T-helper 1 cell treated with Interleukin-12 subunit alpha and Interleukin-12 subunit beta and Interleukin-4 antibody, amounts not matched to agents 30 μg/mL and 1 μg/mL, for 36 hours (primary cell): ENCODE data around the gene SLC26A2.
"Not testable (repeated sequence)": the region's sequence is repeated elsewhere in the genome, so short reads cannot be mapped to it uniquely, and the experiment has no call there.

ENCODE experiments used
- H3K27ac Mint-ChIP-seq: one replicate; pipeline ENCODE4 v1.8.0; 2021; ENCODE audit warnings: mild to moderate bottlenecking, mixed read lengths
- H3K27me3 Mint-ChIP-seq: one replicate; pipeline ENCODE4 v1.8.0; 2021; ENCODE audit warnings: low read depth, mixed read lengths
- H3K36me3 Mint-ChIP-seq: one replicate; pipeline ENCODE4 v1.8.0; 2021; ENCODE audit warnings: low read depth, mixed read lengths
- H3K4me1 Mint-ChIP-seq: one replicate; pipeline ENCODE4 v1.8.0; 2021; ENCODE audit warnings: low read depth, mixed read lengths
- H3K4me3 Mint-ChIP-seq: one replicate; pipeline ENCODE4 v1.8.0; 2021; ENCODE audit warnings: mild to moderate bottlenecking, moderate library complexity, mixed read lengths
- H3K9me3 Mint-ChIP-seq: one replicate; pipeline ENCODE4 v1.8.0; 2021; ENCODE audit warnings: mixed read lengths

SLC26A2 gene

GRCh38 chr5:149931992-149932436, 28.5 kb upstream of the SLC26A2 start:
- Mint-ChIP-seq H3K36me3 (no peaks in the 10 kb centered on the region), H3K9me3 (no peaks in the 10 kb centered on the region), H3K27ac (no peak overlapping the region), H3K4me1 (peaks cover 4% of the 10 kb centered on the region), H3K27me3 (peaks cover 23% of the 10 kb centered on the region), H3K4me3 (no peak overlapping the region)

GRCh38 chr5:149932445-149933350, 27.9 kb upstream of the SLC26A2 start:
- peaks cover 5% of the 10 kb centered on the region for H3K4me1 Mint-ChIP-seq
- no peak overlapping the region for H3K27ac Mint-ChIP-seq
- H3K9me3 Mint-ChIP-seq = no peaks in the 10 kb centered on the region
- H3K27me3 Mint-ChIP-seq = peaks cover 23% of the 10 kb centered on the region
- H3K4me3 Mint-ChIP-seq = no peak overlapping the region
- no peaks in the 10 kb centered on the region for H3K36me3 Mint-ChIP-seq

GRCh38 chr5:149935431-149935901, 25.1 kb upstream of the SLC26A2 start:
- H3K9me3 Mint-ChIP-seq = no peaks in the 10 kb centered on the region
- H3K27me3 Mint-ChIP-seq = peaks cover 19% of the 10 kb centered on the region
- no peak overlapping the region for H3K4me3 Mint-ChIP-seq
- no peak overlapping the region for H3K27ac Mint-ChIP-seq
- no peaks in the 10 kb centered on the region for H3K36me3 Mint-ChIP-seq
- peaks cover 9% of the 10 kb centered on the region for H3K4me1 Mint-ChIP-seq

- Mint-ChIP-seq H3K9me3 (no peaks in the 10 kb centered on the region), H3K27ac (no peak overlapping the region), H3K27me3 (peaks cover 14% of the 10 kb centered on the region), H3K4me1 (peaks cover 6% of the 10 kb centered on the region), H3K4me3 (no peak overlapping the region), H3K36me3 (no peaks in the 10 kb centered on the region)
Measured at GRCh38 chr5:149936044-149936699, 24.4 kb upstream of the SLC26A2 start.

DNA sequence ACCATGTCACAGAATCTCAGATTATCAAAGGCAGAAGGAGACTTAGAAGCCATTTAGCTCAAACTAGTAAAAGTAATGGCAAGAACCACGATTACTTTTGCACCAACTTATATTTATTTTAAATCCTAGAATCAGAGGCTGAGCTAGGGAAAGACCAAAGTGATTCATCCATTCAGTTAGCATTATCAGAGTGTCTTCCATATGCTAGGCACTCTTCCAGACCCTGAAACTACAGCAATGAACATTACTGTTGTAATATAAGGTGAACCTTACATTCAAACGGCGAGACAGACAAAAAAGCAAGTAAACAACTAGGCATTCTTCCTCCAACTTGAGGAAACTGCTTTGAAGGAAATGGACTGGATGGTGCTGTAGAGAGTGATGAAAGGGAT, 23.9 kb upstream of the SLC26A2 start:
- H3K27ac Mint-ChIP-seq = no peak overlapping the region
- no peaks in the 10 kb centered on the region for H3K36me3 Mint-ChIP-seq
- peaks cover 11% of the 10 kb centered on the region for H3K27me3 Mint-ChIP-seq
- H3K9me3 Mint-ChIP-seq = no peaks in the 10 kb centered on the region
- H3K4me1 Mint-ChIP-seq = peaks cover 6% of the 10 kb centered on the region
- no peak overlapping the region for H3K4me3 Mint-ChIP-seq

DNA sequence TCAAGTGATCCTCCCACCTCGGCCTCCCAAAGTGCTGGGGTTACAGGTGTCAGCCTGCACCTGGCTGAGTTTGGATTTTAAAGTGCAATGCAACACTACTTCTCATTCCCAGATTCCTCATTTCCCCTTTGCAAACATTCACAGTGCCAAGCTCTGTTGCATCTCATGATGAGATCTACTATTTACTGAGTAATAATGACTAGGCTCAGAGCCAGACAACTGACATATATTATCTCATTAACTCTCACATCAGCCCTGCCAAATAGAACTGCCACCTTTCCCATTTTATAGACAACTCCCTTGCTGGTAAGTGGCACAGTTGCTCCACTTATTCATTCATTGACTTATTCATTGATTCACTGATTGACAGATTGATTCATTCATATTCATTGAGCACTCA, 22.9 kb upstream of the SLC26A2 start:
- Mint-ChIP-seq H3K36me3 (no peaks in the 10 kb centered on the region), H3K4me1 (peaks cover 6% of the 10 kb centered on the region), H3K4me3 (no peak overlapping the region), H3K27ac (no peak overlapping the region), H3K9me3 (no peaks in the 10 kb centered on the region), H3K27me3 (peaks cover 5% of the 10 kb centered on the region)

DNA sequence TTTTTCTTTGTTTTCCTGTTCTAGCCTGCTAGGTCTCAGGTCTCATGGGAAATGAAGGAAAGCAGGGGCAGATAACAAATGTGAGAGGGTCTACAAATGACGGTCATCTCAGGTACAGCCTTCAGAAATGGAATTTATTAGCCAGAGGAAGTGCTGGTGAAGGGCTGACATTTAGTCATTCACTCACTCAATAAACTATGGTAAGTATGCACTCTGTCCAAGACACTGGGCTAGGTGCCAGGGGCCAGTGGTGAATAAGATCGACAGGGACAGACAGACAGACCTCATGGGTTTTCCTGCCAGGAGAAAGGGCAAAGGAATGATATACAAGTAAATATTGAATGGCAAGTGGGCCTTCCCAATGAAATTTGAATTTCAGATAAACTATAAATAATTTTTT, 22.3 kb upstream of the SLC26A2 start:
- H3K27me3 Mint-ChIP-seq = peaks cover 5% of the 10 kb centered on the region
- no peaks in the 10 kb centered on the region for H3K36me3 Mint-ChIP-seq
- H3K4me3 Mint-ChIP-seq = no peak overlapping the region
- H3K9me3 Mint-ChIP-seq = no peaks in the 10 kb centered on the region
- peaks cover 6% of the 10 kb centered on the region for H3K4me1 Mint-ChIP-seq
- no peak overlapping the region for H3K27ac Mint-ChIP-seq

DNA sequence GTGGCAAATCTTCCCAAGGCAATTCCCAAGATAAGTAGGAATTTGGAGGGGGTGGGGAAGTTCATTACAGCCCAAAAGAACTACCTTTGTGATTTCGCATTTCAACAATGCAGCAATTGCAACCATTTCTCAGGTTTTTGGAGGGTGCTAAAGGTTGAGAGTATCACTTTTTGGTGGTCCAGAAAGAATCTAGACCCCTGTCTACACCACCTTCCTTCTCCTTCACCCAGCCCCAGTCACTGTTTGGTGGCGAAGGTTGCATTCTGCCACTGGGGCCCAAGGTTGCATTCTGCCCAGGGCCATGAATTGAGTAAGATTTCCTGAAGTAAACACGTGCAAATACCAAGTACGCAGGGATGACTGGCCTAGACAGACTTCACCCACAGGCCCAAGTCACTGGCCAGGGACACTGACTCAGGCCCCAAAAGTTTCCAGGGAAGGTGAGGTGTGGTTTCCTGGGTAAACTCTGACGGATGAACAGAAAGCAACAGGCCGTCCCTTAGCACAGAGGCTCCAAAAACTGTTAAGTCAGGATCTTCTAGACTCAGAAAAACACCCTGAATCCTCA, 21.7 kb upstream of the SLC26A2 start:
- H3K27me3 Mint-ChIP-seq = peaks cover 5% of the 10 kb centered on the region

DNA sequence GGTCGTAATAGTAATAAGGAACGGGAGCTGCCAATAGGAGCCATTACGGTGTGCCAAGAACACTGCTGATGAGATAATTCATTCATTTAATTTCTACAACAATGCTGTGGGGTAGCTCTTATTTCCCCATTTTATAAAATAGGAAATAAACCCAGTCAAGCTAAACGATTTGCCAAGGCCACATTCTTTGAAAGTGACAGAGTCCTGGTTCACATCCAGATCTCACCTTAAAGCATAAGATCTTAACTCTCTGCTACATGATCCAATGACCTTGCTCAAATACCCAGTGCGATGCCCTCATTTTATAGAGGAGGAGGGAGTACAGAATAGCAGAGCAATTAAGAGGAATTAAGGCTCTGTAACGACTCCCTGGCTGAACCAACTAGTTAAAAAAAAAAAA, 21.0 kb upstream of the SLC26A2 start:
- H3K4me3 Mint-ChIP-seq = no peak overlapping the region
- H3K4me1 Mint-ChIP-seq = peaks cover 6% of the 10 kb centered on the region
- no peak overlapping the region for H3K27ac Mint-ChIP-seq
- H3K9me3 Mint-ChIP-seq = no peaks in the 10 kb centered on the region
- H3K27me3 Mint-ChIP-seq = peaks cover 3% of the 10 kb centered on the region
- no peaks in the 10 kb centered on the region for H3K36me3 Mint-ChIP-seq

More for the DNA sequence above, 21.7 kb upstream of the SLC26A2 start:
- Mint-ChIP-seq H3K9me3 (no peaks in the 10 kb centered on the region), H3K4me3 (no peak overlapping the region), H3K27ac (no peak overlapping the region), H3K36me3 (no peaks in the 10 kb centered on the region), H3K4me1 (peaks cover 6% of the 10 kb centered on the region)

DNA sequence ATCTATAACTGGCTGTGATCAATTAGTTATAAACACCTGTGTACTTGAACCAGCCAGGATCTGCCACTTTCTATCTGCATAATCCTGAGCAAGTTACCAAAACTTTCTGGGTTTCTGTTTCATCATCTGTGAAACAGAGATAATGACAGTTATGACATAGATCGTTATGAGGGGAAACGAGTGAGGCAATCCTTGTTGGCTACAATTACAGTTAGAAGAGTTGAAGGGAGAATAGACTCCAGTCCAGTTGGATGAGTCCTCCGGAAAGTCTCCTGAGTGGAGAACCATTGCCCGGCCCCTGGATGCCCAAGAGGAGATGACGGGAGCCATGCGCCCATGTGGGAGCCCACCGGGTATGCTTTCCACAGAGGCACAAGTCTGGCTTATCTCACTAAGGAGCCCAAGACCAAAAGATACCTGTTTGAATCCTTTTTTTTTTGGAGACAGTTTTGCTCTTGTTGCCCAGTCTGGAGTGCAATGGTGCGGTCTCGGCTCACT, 20.4 kb upstream of the SLC26A2 start:
- Mint-ChIP-seq H3K27ac (peak overlapping the region; percentile 9), H3K4me3 (no peak overlapping the region), H3K36me3 (no peaks in the 10 kb centered on the region), H3K9me3 (no peaks in the 10 kb centered on the region), H3K27me3 (no peaks in the 10 kb centered on the region), H3K4me1 (peaks cover 6% of the 10 kb centered on the region)

DNA sequence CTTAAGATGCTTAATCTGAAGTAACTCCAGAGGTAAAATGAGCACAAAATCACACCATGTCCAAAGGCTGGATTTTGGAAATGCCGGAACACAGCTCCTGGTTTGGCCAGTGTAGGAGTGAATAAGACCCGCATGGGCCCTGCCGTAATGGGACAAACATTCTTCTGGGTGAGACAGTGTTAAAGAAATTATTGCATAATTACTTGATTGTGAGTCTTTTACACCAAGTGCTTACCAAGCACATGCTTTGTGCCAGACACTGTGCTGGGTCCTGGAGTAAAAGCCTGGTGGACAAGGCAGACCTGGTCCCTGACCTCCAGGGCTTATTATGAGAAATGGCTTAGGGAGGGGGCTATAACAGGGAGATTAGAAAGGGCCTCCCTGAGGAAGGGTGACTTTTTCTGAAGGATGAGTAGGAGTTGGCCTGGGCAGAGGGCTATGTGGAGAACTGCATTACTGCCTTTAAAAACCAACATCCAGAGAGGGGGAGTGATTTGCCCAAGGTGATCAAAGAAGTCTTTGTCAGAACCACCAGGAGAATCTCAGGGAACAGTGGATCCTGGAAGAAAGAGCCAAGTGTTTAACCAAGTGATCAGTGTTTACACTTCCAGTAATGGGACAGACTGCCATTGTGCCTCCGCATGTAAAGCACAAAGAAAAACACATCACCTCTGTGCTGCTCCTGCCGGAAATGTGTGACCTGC, 19.5 kb upstream of the SLC26A2 start:
- Mint-ChIP-seq H3K4me1 (peaks cover 6% of the 10 kb centered on the region), H3K4me3 (no peak overlapping the region), H3K27ac (no peak overlapping the region), H3K36me3 (no peaks in the 10 kb centered on the region), H3K27me3 (no peaks in the 10 kb centered on the region), H3K9me3 (no peaks in the 10 kb centered on the region)

- no peak overlapping the region for H3K27ac Mint-ChIP-seq
- H3K27me3 Mint-ChIP-seq = no peaks in the 10 kb centered on the region
- H3K9me3 Mint-ChIP-seq = no peaks in the 10 kb centered on the region
- H3K4me3 Mint-ChIP-seq = no peak overlapping the region
- peaks cover 6% of the 10 kb centered on the region for H3K4me1 Mint-ChIP-seq
- H3K36me3 Mint-ChIP-seq = no peaks in the 10 kb centered on the region
Measured at GRCh38 chr5:149941795-149942194, 18.8 kb upstream of the SLC26A2 start.

DNA sequence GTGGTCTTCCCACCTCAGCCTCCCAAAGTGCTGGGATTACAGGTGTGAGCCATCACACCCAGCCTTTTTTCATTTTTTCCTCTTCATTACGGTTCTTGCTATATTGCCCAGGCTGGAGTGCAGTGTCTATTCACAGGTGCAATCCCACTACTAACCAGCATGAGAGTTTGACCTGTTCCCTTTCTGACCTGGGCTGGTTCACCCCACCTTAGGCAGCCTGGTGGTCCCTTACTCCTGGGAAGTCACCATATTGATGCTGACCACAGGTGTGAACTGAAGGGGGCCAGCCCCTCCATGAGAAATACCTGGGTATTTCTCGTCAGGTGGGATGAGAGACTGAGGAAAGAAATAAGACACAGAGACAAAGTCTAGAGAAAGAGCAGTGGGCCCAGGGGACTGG, 18.4 kb upstream of the SLC26A2 start:
- Mint-ChIP-seq H3K27me3 (no peaks in the 10 kb centered on the region), H3K36me3 (no peaks in the 10 kb centered on the region), H3K4me3 (no peak overlapping the region), H3K4me1 (peaks cover 4% of the 10 kb centered on the region), H3K27ac (no peak overlapping the region), H3K9me3 (no peaks in the 10 kb centered on the region)

GRCh38 chr5:149942741-149943169, 17.8 kb upstream of the SLC26A2 start:
- H3K9me3 Mint-ChIP-seq, H3K4me1 Mint-ChIP-seq, H3K27ac Mint-ChIP-seq, H3K36me3 Mint-ChIP-seq, H3K4me3 Mint-ChIP-seq, H3K27me3 Mint-ChIP-seq: not testable (repeated sequence)
